ENCODE results near the gene GSN. TPM values are rescaled to one million over a fixed set of nuclear protein-coding genes. Genes with fewer than 3 reads are reported as not detected.
A peak's percentile ranks its signal among the peaks of the same experiment; 100 is the strongest.

The GSN gene
- total and polyA plus RNA-seq, 9 of the 15 experiments (the other 6 are each of a cell fraction or from before 2014, with no cell fraction given), result 0.39 to 16.6 (median 8.2) TPM

DNA sequence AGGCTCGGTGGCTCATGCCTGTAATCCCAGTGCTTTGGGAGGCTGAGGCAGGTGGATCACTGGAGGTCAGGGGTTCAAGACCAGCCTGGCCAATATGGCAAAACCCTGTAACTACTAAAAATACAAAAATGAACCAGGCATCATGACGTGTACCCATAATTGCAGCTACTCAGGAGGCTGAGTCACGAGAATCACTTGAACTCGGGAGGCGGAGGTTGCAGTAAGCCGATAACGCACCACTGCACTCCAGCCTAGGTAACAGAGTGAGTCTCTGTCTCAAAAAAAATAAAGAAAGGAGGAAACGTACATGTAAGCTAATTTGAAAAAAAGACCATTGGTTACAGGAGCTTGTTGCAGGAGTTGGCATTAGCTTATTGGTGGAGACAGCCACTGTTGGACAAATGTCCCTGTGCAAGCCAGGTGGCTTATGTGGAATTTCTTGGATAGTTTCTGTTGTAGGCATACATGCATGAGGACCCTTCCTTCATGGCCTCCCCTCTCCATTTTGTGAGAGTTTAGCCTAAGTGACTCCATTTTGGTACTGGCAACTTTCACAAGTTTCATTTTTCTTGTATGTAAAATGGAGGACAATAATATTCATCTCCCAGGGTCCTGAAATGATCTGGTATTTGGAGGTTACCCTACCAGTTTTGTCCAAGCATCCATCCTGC, 49.5 kb upstream of the GSN start (continued):
- TF ChIP-seq, protein P1, sequence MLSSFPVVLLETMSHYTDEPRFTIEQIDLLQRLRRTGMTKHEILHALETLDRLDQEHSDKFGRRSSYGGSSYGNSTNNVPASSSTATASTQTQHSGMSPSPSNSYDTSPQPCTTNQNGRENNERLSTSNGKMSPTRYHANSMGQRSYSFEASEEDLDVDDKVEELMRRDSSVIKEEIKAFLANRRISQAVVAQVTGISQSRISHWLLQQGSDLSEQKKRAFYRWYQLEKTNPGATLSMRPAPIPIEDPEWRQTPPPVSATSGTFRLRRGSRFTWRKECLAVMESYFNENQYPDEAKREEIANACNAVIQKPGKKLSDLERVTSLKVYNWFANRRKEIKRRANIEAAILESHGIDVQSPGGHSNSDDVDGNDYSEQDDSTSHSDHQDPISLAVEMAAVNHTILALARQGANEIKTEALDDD (IDR thresholded peaks at IDR 0.05), result peak; percentile 18; the same call in 1 of the 2 replicates
- TF ChIP-seq, protein P2, sequence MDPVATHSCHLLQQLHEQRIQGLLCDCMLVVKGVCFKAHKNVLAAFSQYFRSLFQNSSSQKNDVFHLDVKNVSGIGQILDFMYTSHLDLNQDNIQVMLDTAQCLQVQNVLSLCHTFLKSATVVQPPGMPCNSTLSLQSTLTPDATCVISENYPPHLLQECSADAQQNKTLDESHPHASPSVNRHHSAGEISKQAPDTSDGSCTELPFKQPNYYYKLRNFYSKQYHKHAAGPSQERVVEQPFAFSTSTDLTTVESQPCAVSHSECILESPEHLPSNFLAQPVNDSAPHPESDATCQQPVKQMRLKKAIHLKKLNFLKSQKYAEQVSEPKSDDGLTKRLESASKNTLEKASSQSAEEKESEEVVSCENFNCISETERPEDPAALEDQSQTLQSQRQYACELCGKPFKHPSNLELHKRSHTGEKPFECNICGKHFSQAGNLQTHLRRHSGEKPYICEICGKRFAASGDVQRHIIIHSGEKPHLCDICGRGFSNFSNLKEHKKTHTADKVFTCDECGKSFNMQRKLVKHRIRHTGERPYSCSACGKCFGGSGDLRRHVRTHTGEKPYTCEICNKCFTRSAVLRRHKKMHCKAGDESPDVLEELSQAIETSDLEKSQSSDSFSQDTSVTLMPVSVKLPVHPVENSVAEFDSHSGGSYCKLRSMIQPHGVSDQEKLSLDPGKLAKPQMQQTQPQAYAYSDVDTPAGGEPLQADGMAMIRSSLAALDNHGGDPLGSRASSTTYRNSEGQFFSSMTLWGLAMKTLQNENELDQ (CRISPR knock-in tag; IDR thresholded peaks at IDR 0.05; ENCODE audit: borderline replicate concordance), result no peak
- TF ChIP-seq DMBX1 (CRISPR knock-in tag; IDR thresholded peaks at IDR 0.05; ENCODE audit: borderline replicate concordance) (peak; percentile 97), PTTG1 (tag; IDR thresholded peaks at IDR 0.05; ENCODE audit: low read depth) (peak; percentile 93), PYGO2 (tag; IDR thresholded peaks at IDR 0.05) (peak; percentile 94), SMAD3 (CRISPR knock-in tag; conservative IDR thresholded peaks at IDR 0.05) (peak; percentile 84), KAT2B (IDR thresholded peaks at IDR 0.05; ENCODE audit: low read depth, low read length) (no peak), GABPB1 (CRISPR knock-in tag; IDR thresholded peaks at IDR 0.05) (no peak), POLR2AphosphoS2 (IDR thresholded peaks at IDR 0.05; ENCODE audit: low read length) (no peak), DIDO1 (tag; IDR thresholded peaks at IDR 0.05; ENCODE audit: low read depth) (peak; percentile 82), MEF2D (tag; conservative IDR thresholded peaks at IDR 0.05; ENCODE audit: low read depth) (peak; percentile 90), CBFB (CRISPR knock-in tag; IDR thresholded peaks at IDR 0.05) (0 out of 2 replicates have a peak, but pooled peaks have one; percentile 42), NUFIP1 (IDR thresholded peaks at IDR 0.05; ENCODE audit: partially characterized antibody) (no peak)
- TF ChIP-seq, protein P3, sequence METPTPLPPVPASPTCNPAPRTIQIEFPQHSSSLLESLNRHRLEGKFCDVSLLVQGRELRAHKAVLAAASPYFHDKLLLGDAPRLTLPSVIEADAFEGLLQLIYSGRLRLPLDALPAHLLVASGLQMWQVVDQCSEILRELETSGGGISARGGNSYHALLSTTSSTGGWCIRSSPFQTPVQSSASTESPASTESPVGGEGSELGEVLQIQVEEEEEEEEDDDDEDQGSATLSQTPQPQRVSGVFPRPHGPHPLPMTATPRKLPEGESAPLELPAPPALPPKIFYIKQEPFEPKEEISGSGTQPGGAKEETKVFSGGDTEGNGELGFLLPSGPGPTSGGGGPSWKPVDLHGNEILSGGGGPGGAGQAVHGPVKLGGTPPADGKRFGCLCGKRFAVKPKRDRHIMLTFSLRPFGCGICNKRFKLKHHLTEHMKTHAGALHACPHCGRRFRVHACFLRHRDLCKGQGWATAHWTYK (CRISPR knock-in tag; IDR thresholded peaks at IDR 0.05), result peak; percentile 92; the same call in 1 of the 2 replicates
- TF ChIP-seq, protein P4, sequence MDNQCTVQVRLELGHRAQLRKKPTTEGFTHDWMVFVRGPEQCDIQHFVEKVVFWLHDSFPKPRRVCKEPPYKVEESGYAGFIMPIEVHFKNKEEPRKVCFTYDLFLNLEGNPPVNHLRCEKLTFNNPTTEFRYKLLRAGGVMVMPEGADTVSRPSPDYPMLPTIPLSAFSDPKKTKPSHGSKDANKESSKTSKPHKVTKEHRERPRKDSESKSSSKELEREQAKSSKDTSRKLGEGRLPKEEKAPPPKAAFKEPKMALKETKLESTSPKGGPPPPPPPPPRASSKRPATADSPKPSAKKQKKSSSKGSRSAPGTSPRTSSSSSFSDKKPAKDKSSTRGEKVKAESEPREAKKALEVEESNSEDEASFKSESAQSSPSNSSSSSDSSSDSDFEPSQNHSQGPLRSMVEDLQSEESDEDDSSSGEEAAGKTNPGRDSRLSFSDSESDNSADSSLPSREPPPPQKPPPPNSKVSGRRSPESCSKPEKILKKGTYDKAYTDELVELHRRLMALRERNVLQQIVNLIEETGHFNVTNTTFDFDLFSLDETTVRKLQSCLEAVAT (IDR thresholded peaks at IDR 0.05), result peak in 1 of 2 experiments; percentile 53; a peak in 1 of 4 replicates
- TF ChIP-seq, protein P5, sequence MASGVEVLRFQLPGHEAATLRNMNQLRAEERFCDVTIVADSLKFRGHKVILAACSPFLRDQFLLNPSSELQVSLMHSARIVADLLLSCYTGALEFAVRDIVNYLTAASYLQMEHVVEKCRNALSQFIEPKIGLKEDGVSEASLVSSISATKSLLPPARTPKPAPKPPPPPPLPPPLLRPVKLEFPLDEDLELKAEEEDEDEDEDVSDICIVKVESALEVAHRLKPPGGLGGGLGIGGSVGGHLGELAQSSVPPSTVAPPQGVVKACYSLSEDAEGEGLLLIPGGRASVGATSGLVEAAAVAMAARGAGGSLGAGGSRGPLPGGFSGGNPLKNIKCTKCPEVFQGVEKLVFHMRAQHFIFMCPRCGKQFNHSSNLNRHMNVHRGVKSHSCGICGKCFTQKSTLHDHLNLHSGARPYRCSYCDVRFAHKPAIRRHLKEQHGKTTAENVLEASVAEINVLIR (CRISPR knock-in tag; IDR thresholded peaks at IDR 0.05), result peak; percentile 77
- TF ChIP-seq, protein P6, sequence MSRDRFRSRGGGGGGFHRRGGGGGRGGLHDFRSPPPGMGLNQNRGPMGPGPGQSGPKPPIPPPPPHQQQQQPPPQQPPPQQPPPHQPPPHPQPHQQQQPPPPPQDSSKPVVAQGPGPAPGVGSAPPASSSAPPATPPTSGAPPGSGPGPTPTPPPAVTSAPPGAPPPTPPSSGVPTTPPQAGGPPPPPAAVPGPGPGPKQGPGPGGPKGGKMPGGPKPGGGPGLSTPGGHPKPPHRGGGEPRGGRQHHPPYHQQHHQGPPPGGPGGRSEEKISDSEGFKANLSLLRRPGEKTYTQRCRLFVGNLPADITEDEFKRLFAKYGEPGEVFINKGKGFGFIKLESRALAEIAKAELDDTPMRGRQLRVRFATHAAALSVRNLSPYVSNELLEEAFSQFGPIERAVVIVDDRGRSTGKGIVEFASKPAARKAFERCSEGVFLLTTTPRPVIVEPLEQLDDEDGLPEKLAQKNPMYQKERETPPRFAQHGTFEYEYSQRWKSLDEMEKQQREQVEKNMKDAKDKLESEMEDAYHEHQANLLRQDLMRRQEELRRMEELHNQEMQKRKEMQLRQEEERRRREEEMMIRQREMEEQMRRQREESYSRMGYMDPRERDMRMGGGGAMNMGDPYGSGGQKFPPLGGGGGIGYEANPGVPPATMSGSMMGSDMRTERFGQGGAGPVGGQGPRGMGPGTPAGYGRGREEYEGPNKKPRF (IDR thresholded peaks at IDR 0.05; ENCODE audit: low read depth, low read length), result no peak

Measured in K562 (cell line).